CD4-positive, CD25-positive, alpha-beta regulatory T cell (primary cell): ENCODE results near the gene HTRA1. TPM values are rescaled to one million over a fixed set of nuclear protein-coding genes. Genes with fewer than 3 reads are reported as not detected.
A peak's percentile ranks its signal among the peaks of the same experiment; 100 is the strongest.

Source experiments
- ATAC-seq, 2 donors: fragments of 150-1000 bp; cut with Tn5 transposase; one replicate each; pipeline ENCODE4 v1.10.0; 2021; ENCODE audit warnings: low read depth in 2 of 2, moderate number of reproducible peaks in 2 of 2, moderate library complexity in 1 of 2
- DNase-seq, 3 donors: peaks; one replicate each; pipeline versions ENCODE4 v3.0.0 to v3.0.0-alpha.2; 2012 to 2022; ENCODE audit warnings: mixed read lengths in 1 of 3
- H3K27ac ChIP-seq: one replicate; pipeline ENCODE4 v1.7.0; 2013; ENCODE audit warnings: mild to moderate bottlenecking, low read length; ENCODE audit not compliant: insufficient read depth, poor library complexity, severe bottlenecking
- H3K27me3 ChIP-seq: one replicate; pipeline ENCODE4 v1.7.0; 2013; ENCODE audit warnings: low read length; ENCODE audit not compliant: control insufficient read depth, insufficient read depth
- H3K36me3 ChIP-seq: one replicate; pipeline ENCODE4 v1.7.0; 2013; ENCODE audit warnings: mild to moderate bottlenecking, low read length, moderate library complexity; ENCODE audit not compliant: control insufficient read depth, insufficient read depth
- H3K4me1 ChIP-seq: 2 replicates; pipeline ENCODE4 v1.7.0; 2013; ENCODE audit warnings: mild to moderate bottlenecking, low read length; ENCODE audit not compliant: insufficient read depth, control insufficient read depth, poor library complexity, severe bottlenecking
- H3K4me3 ChIP-seq: one replicate; pipeline ENCODE4 v1.7.0; 2013; ENCODE audit warnings: low read depth, mild to moderate bottlenecking, low read length, moderate library complexity
- H3K9me3 ChIP-seq, 2 experiments: 1 replicate in 1 of 2; 2 replicates in 1 of 2; pipeline ENCODE4 v1.7.0; 2013; ENCODE audit warnings: low read length in 2 of 2, mild to moderate bottlenecking in 1 of 2, moderate library complexity in 1 of 2; ENCODE audit not compliant: control insufficient read depth in 2 of 2
- H3K27ac Mint-ChIP-seq, 3 donors: one replicate each; pipeline ENCODE4 v1.8.0; 2020 to 2022; ENCODE audit warnings: mild to moderate bottlenecking in 3 of 3, mixed read lengths in 3 of 3, moderate library complexity in 2 of 3
- H3K27me3 Mint-ChIP-seq: one replicate; pipeline ENCODE4 v1.8.0; 2022; ENCODE audit warnings: mild to moderate bottlenecking, mixed read lengths
- H3K36me3 Mint-ChIP-seq: one replicate; pipeline ENCODE4 v1.8.0; 2020; ENCODE audit warnings: mixed read lengths
- H3K4me1 Mint-ChIP-seq, 4 donors: one replicate each; pipeline ENCODE4 v1.8.0; 2020 to 2022; ENCODE audit warnings: mixed read lengths in 4 of 4, mild to moderate bottlenecking in 1 of 4
- H3K4me3 Mint-ChIP-seq, 4 donors: one replicate each; pipeline ENCODE4 v1.8.0; 2020 to 2022; ENCODE audit warnings: mild to moderate bottlenecking in 4 of 4, mixed read lengths in 4 of 4, moderate library complexity in 3 of 4
- H3K9me3 Mint-ChIP-seq, 7 donors: one replicate each; pipeline ENCODE4 v1.8.0; 2020 to 2022; ENCODE audit warnings: mixed read lengths in 7 of 7, mild to moderate bottlenecking in 3 of 7, moderate library complexity in 2 of 7
- polyA plus RNA-seq, 4 donors: library from polyadenylated mRNA; unstranded; fragments of 300-500 nt; fragmentation: Illumina TruSeq; gene quantifications; one replicate each; pipeline ENCODE4 v1.2.3, GENCODE V29; 2021
- total RNA-seq: library from RNA; stranded (reverse); gene quantifications from one replicate; pipeline ENCODE4 v1.2.3, GENCODE V29; 2022

The HTRA1 gene
- total and polyA plus RNA-seq, 5 donors from 2014 or later: not detected

DNA sequence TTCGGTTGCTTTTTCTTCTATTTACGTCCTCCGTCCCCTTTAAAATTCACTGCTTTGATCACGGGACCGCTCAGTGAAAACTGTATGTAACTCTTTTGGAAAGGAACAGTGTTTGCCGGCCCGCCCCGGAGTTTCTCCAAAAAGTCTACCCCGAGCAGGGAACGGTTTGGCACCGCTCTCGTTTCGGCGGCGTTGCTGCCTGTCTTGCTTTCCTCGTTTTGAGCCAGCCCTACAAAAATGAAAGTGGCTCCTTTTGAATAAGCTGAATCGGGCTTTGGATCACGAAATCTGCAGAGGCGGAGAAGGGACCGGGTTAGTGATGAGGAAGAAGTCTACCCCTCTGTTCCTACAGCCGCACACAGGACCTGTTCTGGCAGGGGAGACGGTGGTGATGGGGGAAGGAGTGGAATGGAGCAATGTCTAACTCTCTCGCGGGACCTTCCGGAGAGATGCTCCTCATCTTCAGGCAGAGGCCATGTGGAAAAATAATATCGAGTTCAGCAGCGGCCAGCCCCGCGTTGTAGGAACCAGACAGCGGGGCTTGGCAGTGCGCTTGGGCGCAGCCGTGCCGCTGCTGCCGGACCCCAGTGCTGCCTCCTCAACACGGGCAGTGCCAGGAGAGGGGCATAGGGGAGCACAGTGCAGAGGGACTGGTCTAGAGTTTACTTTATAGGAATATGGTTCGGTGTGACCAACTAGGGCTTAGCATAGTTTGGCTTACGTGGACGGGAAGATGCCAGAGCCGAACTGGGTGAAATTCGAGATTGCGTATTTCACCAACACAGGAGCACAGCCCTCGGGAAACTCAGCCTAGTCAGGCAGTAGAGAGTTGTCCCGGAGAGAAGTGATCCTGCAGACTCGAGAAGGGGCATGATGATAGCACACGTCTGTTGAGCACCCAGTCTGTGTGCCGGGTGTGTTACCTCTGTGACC, 1.4 kb downstream of the HTRA1 start:
- Mint-ChIP-seq H3K27ac (no peak overlapping the region), H3K9me3 (peaks cover 0 to 5% (median 0%) of the 10 kb centered on the region in 7 donors), H3K4me1 (peaks cover 0 to 23% (median 8%) of the 10 kb centered on the region in 4 donors), H3K36me3 (no peaks in the 10 kb centered on the region), H3K27me3 (peaks cover 80% of the 10 kb centered on the region), H3K4me3 (peak overlapping the region; percentile 56 to 87 (median 77))
- Histone ChIP-seq H3K27ac (no peak overlapping the region), H3K9me3 (no peaks in the 10 kb centered on the region), H3K36me3 (no peaks in the 10 kb centered on the region), H3K27me3 (peaks cover 19% of the 10 kb centered on the region), H3K4me1 (peaks cover 20% of the 10 kb centered on the region), H3K4me3 (peak overlapping the region; percentile 53)
- no peak for ATAC-seq
- no peak for DNase-seq

DNA sequence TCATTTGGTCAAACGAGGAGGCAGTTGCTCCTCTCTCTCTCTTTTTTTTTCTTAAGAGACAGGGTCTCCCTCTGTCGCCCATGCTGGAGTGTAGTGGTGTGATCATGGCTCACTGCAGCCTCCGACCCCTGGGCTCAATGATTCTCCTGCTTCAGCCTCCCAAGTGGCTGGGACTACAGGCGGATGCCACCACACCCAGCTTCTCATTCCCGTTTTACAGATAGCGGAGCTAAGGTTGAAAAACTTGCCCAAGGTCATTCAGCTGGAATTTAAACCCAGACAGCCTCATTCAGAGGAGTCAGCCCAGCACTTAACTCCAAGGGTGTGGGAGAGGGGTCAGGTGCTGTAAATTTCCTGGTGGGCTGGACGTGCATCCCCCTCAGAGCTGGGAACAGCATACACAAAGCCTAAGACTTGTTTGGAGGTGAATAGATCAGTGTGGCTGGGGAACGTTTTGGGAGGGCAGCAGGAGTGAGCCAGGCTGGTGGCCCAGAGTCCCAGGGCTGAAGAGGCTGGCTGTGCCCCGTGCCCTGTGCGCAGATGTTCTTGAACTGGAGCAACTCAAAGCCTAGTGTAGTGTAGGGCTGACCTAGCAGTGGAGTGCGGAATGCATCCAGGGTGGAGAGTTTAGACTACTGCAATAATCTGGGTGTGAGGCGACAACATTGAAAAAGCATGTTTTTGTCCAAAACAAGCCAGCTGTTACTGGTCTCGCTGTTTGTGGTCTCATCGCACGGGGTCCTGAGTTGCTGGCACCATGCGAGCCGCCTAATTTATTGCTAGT, 2.3 kb downstream of the HTRA1 start:
- no peaks in the 10 kb centered on the region for H3K36me3 ChIP-seq
- Mint-ChIP-seq H3K4me1 (peaks cover 0 to 23% (median 8%) of the 10 kb centered on the region in 4 donors), H3K36me3 (no peaks in the 10 kb centered on the region), H3K27me3 (peaks cover 72% of the 10 kb centered on the region), H3K27ac (no peak overlapping the region), H3K4me3 (peak overlapping the region in 2 of 4 donors; percentile 81 to 87), H3K9me3 (peaks cover 0 to 5% (median 0%) of the 10 kb centered on the region in 7 donors)
- H3K4me3 ChIP-seq: no peak overlapping the region
- ATAC-seq (no peak), DNase-seq (no peak)
- peaks cover 21% of the 10 kb centered on the region for H3K27me3 ChIP-seq
- H3K4me1 ChIP-seq: peaks cover 20% of the 10 kb centered on the region
- H3K9me3 ChIP-seq: no peaks in the 10 kb centered on the region
- H3K27ac ChIP-seq: no peak overlapping the region

DNA sequence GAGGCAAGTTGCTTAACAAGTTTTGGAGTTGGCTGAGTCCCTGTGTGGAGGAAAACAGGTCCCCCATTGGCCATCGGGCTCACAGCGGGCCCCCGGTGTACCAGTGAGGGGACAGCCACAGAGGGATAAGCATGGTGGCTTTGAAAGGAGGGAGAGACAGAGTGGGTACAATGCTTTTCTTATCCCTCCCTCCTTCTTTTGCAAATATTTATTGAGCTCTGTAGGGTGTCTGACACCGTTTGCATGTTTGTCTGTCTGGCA, 2.8 kb downstream of the HTRA1 start:
- H3K36me3 ChIP-seq: no peaks in the 10 kb centered on the region
- H3K4me3 ChIP-seq: no peak overlapping the region
- H3K9me3 Mint-ChIP-seq: peaks cover 0 to 1% (median 0%) of the 10 kb centered on the region in 7 donors
- H3K4me1 ChIP-seq: peaks cover 20% of the 10 kb centered on the region
- peaks cover 21% of the 10 kb centered on the region for H3K27me3 ChIP-seq
- ATAC-seq: no peak
- H3K36me3 Mint-ChIP-seq: no peaks in the 10 kb centered on the region
- no peak overlapping the region for H3K27ac ChIP-seq
- H3K4me3 Mint-ChIP-seq: no peak overlapping the region
- H3K27me3 Mint-ChIP-seq: peaks cover 72% of the 10 kb centered on the region
- no peak overlapping the region for H3K27ac Mint-ChIP-seq
- DNase-seq: no peak
- H3K4me1 Mint-ChIP-seq: peaks cover 0 to 23% (median 8%) of the 10 kb centered on the region in 4 donors
- H3K9me3 ChIP-seq: no peaks in the 10 kb centered on the region

DNA sequence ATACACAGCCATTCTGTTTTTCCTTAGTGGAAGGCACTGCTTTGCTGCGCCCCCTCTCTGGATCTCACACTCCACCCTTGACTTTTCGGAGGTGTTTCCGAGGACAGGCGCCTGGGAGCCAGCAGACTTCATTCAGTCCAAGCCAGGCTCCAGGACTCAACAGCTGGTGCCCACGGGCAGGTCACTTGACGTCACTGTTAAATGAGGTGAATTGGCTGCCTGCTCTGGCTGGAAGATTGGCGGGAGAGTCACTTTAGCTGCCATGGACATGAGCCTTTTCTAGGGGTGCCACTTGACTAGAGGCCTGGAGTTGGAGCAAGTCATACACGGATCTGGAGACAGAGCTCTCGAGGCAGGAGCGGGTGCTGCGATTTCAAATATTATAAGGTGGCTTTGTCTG, 3.2 kb downstream of the HTRA1 start:
- no peak overlapping the region for H3K27ac ChIP-seq
- Mint-ChIP-seq H3K27me3 (peaks cover 72% of the 10 kb centered on the region), H3K9me3 (no peaks in the 10 kb centered on the region), H3K27ac (peak overlapping the region in 1 of 3 donors; percentile 24), H3K4me1 (peaks cover 0 to 20% (median 8%) of the 10 kb centered on the region in 4 donors), H3K4me3 (no peak overlapping the region), H3K36me3 (no peaks in the 10 kb centered on the region)
- peaks cover 20% of the 10 kb centered on the region for H3K27me3 ChIP-seq
- no peak for ATAC-seq
- no peaks in the 10 kb centered on the region for H3K9me3 ChIP-seq
- H3K4me3 ChIP-seq: no peak overlapping the region
- no peaks in the 10 kb centered on the region for H3K36me3 ChIP-seq
- no peak for DNase-seq
- H3K4me1 ChIP-seq: peaks cover 20% of the 10 kb centered on the region

DNA sequence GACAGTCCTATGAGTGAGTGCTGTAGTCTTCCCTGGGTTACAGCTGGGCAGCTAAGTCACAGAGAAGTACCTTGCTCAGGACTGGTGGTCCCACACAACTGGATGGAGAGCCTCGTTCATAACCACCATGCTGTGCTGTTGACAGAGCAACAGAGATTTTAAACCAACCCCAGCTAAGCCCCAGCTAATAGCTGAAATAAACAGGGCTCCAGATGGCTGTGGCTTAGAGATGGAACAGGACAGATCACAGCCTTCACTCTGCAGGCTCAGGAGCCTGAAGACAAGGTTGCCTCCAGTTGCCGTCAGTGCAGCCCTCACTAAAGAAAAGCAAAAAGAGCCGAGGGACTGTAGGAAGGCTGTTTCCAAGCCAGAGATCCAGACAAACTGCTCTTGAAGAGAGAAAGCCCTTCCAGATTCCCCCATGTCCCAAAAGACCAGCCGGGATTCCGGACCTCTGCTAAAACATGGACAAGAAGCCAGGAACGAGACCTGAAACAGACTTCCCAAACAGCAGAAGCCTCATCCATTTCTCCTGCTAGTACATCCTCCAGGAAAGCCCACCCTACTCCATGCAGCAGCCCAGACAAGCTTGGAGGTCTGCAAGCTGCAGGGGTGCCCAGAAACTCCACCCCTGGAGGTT, 4.2 kb downstream of the HTRA1 start:
- H3K4me1 Mint-ChIP-seq: peaks cover 0 to 16% (median 8%) of the 10 kb centered on the region in 4 donors
- ATAC-seq: no peak
- no peak overlapping the region for H3K27ac ChIP-seq
- no peaks in the 10 kb centered on the region for H3K36me3 Mint-ChIP-seq
- no peaks in the 10 kb centered on the region for H3K9me3 ChIP-seq
- no peak overlapping the region for H3K4me3 Mint-ChIP-seq
- peaks cover 68% of the 10 kb centered on the region for H3K27me3 Mint-ChIP-seq
- no peaks in the 10 kb centered on the region for H3K36me3 ChIP-seq
- H3K9me3 Mint-ChIP-seq: no peaks in the 10 kb centered on the region
- H3K4me1 ChIP-seq: peaks cover 16% of the 10 kb centered on the region
- no peak overlapping the region for H3K27ac Mint-ChIP-seq
- H3K4me3 ChIP-seq: no peak overlapping the region
- peaks cover 18% of the 10 kb centered on the region for H3K27me3 ChIP-seq
- DNase-seq: no peak

DNA sequence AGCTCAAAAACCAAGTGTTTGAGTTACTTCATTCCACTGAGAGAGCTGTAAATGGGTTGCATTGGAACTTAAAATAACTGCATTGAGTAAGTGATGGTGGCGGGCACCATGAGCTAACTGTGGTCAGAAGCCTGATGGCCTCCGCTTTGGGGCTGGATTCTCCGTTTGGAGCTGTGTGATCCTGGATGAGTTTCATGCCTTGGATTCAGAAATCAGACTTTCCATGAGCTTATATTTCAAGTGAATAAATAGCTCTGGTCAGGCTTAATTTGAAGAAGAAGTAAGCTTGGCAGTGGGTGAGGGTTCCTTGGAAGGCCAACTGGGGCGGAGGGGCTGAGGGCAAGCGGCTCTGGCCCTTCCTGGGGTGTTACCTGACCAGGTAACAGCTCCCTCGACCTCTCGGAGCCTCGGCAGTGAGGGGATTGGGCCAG, 5.6 kb downstream of the HTRA1 start:
- ATAC-seq (no peak), DNase-seq (no peak)
- Histone ChIP-seq H3K9me3 (no peaks in the 10 kb centered on the region), H3K4me3 (no peak overlapping the region), H3K27ac (no peak overlapping the region), H3K4me1 (peaks cover 9% of the 10 kb centered on the region), H3K27me3 (peaks cover 22% of the 10 kb centered on the region), H3K36me3 (no peaks in the 10 kb centered on the region)
- H3K4me3 Mint-ChIP-seq: no peak overlapping the region
- peaks cover 0 to 12% (median 8%) of the 10 kb centered on the region in 4 donors for H3K4me1 Mint-ChIP-seq
- H3K27me3 Mint-ChIP-seq: peaks cover 64% of the 10 kb centered on the region
- no peaks in the 10 kb centered on the region for H3K9me3 Mint-ChIP-seq
- no peaks in the 10 kb centered on the region for H3K36me3 Mint-ChIP-seq
- H3K27ac Mint-ChIP-seq: no peak overlapping the region

DNA sequence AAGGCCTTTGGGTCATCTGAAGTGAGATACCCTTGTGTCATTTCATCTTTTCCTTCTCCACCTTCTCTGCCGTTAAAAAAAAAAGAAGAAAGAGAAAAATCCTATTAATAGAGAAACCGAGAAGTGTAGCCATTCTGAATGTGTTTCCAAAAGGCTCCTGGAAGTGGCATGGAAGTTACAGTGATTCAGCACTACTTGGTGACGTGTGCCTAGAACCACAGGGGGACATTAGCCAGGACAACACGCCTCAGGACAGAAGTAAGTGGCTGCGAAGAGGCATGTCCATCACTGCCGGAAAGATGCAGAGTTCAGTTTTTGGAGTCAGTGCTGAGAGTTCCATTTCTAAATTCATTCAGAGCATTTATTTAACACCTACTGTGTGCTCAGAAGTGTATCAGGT, 6.3 kb downstream of the HTRA1 start:
- H3K27ac Mint-ChIP-seq: no peak overlapping the region
- Histone ChIP-seq H3K4me3 (no peak overlapping the region), H3K27me3 (peaks cover 21% of the 10 kb centered on the region), H3K27ac (no peak overlapping the region), H3K36me3 (no peaks in the 10 kb centered on the region), H3K4me1 (peaks cover 1% of the 10 kb centered on the region), H3K9me3 (no peaks in the 10 kb centered on the region)
- DNase-seq (no peak), ATAC-seq (no peak)
- H3K4me1 Mint-ChIP-seq: peaks cover 0 to 7% (median 3%) of the 10 kb centered on the region in 4 donors
- no peaks in the 10 kb centered on the region for H3K36me3 Mint-ChIP-seq
- no peak overlapping the region for H3K4me3 Mint-ChIP-seq
- no peaks in the 10 kb centered on the region for H3K9me3 Mint-ChIP-seq
- peaks cover 58% of the 10 kb centered on the region for H3K27me3 Mint-ChIP-seq
